GM12875 (cell line): ENCODE measurements around the gene PRR5L.
A peak's percentile ranks its signal among the peaks of the same experiment; 100 is the strongest.

Experiments
- H3K4me3 ChIP-seq: one replicate; pipeline ENCODE4 v1.5.1; 2011; ENCODE audit warnings: low read depth, low read length, control low read depth
- CTCF ChIP-seq: IDR thresholded peaks from 2 replicates; pipeline ENCODE4 v1.5.1; 2011; ENCODE audit warnings: low read depth, mild to moderate bottlenecking, control low read depth, inconsistent platforms, low read length, moderate library complexity, borderline replicate concordance; ENCODE audit not compliant: insufficient read depth

PRR5L gene

DNA sequence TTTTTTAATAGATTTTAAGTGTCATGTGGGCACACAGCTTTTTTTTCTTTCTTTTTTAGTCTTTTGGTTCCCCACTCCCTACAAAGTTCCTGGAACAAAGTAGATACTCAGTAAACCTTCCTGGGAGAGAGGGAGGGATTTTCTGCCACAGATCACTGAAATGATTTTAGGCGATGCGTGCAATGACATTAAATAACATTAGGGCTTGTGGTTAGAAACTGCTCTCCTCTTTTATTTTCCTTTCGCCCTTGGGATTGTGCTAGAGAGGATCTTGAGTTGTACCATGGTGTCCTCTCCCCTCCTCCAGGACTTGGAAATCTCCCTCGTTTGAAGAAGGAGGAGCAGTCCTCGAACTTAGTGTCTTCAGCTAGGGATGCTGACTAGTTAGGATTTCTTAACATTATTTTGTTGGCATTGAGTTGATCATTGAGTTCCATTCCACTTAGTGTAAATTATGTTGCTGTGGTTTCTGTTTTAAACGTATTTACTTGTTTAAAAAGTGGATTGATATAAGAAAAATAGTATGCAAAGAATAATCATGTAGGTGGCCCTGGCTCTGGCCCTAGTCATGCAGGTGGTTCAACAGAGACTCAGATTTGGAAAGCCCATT, 125.6 kb downstream of the PRR5L start:
- TF ChIP-seq CTCF: no peak
- H3K4me3 ChIP-seq: no peak overlapping the region

DNA sequence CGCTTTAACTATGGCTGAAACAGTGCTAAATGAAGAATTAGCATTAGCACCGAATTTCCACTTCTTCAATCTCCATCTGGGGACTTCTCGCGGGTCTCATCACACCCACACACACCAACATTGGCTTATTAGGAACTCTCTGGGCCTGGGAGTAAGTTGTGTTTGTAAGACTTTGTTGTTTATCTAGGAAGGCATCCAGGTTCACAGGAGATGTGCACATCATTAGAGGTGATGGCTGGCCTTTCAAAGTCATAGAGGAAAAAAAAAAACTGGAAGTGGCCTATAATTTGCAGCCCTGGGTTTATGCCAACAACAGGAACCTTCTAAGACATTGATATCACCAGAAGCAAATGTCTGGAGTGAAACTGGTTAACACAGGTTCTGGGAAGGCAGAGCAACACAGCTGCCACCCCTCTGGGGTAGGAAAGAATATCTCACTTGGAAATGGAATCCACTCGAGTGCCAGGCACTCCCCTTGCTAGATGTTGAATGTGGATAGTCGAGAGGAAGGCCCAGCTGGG, 129.5 kb downstream of the PRR5L start:
- no peak for TF ChIP-seq CTCF
- H3K4me3 ChIP-seq: no peak overlapping the region

- no peak for TF ChIP-seq CTCF
- no peak overlapping the region for H3K4me3 ChIP-seq
Measured at GRCh38 chr11:36426226-36426848, 130.2 kb downstream of the PRR5L start.

GRCh38 chr11:36427079-36427478, 131.0 kb downstream of the PRR5L start:
- TF ChIP-seq CTCF: no peak
- no peak overlapping the region for H3K4me3 ChIP-seq

DNA sequence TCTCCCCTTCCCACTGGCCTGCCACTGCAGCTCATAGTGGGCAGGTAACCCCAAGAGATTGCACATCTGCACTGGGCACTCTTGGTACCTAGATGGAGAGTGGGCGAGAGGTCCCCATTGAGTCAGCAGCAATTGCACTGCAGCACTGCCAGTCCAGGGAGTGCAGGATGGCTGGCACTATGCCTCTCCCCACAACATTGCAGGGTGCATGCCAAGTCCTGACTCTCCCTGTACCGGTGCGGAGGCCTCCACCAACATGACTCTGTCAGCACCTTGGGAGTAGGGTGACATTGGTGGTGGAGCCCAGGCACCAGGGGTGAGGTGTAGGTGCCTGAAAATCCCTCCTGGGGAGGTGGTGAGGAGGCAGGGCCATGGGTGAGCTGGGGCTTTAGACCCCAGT, 131.8 kb downstream of the PRR5L start:
- no peak overlapping the region for H3K4me3 ChIP-seq
- TF ChIP-seq CTCF: no peak

DNA sequence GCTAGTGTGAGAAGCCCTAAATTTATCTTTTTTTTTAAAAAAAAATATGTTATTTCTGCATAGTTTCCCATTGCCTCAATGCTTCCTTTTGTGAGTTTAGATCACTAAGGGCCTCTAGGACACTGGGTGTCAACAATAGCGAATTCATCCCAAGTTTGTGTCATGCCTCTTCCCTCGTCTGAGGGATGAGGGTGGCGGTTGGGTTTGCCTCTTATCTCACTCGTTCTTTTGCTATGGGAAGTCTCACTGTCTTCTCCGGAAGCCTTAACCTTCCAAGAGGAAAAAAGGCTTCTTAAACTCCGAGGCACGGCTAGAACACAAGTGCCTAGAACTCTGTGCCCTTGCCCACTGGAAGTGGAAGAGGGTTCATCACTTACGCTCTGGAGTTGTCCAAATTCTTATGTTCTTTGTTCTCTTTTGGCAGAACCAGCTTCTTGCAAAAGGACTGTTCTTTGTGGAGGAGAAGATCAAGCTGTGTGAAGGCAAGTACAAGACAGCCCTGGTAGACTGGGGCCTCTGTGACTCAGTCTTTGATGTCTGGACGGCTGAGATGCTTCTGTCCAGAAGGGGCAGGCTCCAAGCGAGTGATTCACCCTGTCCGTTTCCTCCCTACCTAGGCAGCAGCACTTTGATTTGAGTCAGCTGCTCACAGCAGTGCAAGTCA, 135.5 kb downstream of the PRR5L start:
- H3K4me3 ChIP-seq: no peak overlapping the region
- 0 out of 2 replicates have a peak, but pooled peaks have one; percentile 1 for TF ChIP-seq CTCF

GRCh38 chr11:36432093-36432469, 136.0 kb downstream of the PRR5L start:
- H3K4me3 ChIP-seq: no peak overlapping the region
- no peak for TF ChIP-seq CTCF
